Prostate gland (tissue), 2 donors: ENCODE measurements around the gene ZBTB2.

ENCODE experiments used
- CTCF ChIP-seq, 4 experiments: fragments of 200-600 bp in 2 of 4; fragments of 450-650 bp in 2 of 4; sonication (generic) in 2 of 4; IDR thresholded peaks; 1 replicate in 3 of 4; 2 replicates in 1 of 4; pipeline ENCODE4 v1.5.1; 2016 to 2019; ENCODE audit warnings: antibody characterized with exemption in 4 of 4, mild to moderate bottlenecking in 2 of 4, moderate library complexity in 2 of 4
- POLR2A ChIP-seq: fragments of 450-650 bp; IDR thresholded peaks from one replicate; pipeline ENCODE4 v1.6.1; 2016; ENCODE audit warnings: antibody characterized with exemption, mild to moderate bottlenecking
- POLR2AphosphoS5 ChIP-seq: sonication (generic); formaldehyde crosslinking; IDR thresholded peaks from one replicate; pipeline ENCODE4 v1.6.1; 2017; ENCODE audit warnings: antibody characterized with exemption

GRCh38 chr6:151409260-151409659 lies 17.9 kb upstream of the ZBTB2 start:
- TF ChIP-seq CTCF (IDR thresholded peaks at IDR 0.05), result no peak
- TF ChIP-seq POLR2AphosphoS5, result no peak
- no peak for TF ChIP-seq POLR2A
